Choroid plexus epithelial cell (primary cell): ENCODE data around the gene SGCD.

Source experiments
- DNase-seq: peaks from one replicate; pipeline ENCODE4 v3.0.0-alpha.2; 2010; ENCODE audit warnings: low read depth
- H3K4me3 ChIP-seq: 2 replicates; pipeline ENCODE4 v1.5.1; 2011; ENCODE audit warnings: low read depth, mild to moderate bottlenecking, control low read depth, low read length, moderate library complexity
- TF ChIP-seq, protein P1 (sequence below): conservative IDR thresholded peaks from 2 replicates; pipeline ENCODE4 v1.5.1; 2011; ENCODE audit warnings: low read depth, mild to moderate bottlenecking, control low read depth, inconsistent platforms, low read length, moderate library complexity

Gene SGCD

DNA sequence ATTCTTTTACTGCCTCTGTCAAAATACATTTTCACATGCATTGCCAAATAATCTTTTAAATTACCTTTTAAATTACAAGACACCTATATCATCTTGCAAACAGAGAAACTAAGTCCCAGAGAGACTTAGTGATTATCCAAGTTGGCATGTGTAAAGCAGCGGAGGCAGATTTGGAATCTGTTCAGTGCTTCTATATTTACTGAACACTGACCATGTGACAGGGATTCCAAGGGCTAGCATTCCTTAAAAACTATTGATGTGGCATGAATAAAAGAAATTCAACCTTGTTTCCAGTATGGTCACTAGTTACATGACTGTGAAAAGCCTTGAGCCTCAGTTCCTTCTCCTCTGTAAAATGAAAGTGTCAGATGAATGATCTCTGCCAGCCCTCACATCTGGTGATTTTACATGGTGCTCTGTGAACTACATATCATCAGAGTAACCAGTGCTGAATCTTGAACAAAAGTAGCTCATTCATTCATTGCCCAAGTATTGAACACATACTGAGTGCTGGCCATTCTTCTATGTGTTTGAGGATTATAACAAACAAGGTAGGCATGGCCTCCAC, 451.3 kb downstream of the SGCD start:
- no peak for DNase-seq
- TF ChIP-seq, protein P1, sequence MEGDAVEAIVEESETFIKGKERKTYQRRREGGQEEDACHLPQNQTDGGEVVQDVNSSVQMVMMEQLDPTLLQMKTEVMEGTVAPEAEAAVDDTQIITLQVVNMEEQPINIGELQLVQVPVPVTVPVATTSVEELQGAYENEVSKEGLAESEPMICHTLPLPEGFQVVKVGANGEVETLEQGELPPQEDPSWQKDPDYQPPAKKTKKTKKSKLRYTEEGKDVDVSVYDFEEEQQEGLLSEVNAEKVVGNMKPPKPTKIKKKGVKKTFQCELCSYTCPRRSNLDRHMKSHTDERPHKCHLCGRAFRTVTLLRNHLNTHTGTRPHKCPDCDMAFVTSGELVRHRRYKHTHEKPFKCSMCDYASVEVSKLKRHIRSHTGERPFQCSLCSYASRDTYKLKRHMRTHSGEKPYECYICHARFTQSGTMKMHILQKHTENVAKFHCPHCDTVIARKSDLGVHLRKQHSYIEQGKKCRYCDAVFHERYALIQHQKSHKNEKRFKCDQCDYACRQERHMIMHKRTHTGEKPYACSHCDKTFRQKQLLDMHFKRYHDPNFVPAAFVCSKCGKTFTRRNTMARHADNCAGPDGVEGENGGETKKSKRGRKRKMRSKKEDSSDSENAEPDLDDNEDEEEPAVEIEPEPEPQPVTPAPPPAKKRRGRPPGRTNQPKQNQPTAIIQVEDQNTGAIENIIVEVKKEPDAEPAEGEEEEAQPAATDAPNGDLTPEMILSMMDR: no peak
- no peak overlapping the region for H3K4me3 ChIP-seq

DNA sequence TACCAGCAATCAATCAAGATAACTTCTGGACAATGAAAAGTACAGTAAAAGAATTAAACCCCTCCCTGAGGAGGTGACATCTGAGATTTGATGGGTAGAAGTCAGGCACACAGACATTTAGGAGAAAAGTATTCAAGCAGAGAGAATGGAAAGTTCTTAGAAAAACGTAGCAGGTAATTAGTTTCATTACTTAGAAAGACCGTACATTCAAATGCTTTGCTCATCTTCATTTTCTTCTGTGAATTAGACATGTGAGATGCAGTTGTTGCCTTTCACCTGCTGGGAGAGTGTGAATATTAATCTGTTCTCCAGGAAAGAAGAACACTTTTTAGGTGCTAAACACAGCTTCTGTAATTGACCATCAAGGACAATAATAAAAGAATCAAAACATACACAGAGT, 451.8 kb downstream of the SGCD start:
- TF ChIP-seq, protein P1: no peak
- no peak for DNase-seq
- H3K4me3 ChIP-seq: no peak overlapping the region

DNA sequence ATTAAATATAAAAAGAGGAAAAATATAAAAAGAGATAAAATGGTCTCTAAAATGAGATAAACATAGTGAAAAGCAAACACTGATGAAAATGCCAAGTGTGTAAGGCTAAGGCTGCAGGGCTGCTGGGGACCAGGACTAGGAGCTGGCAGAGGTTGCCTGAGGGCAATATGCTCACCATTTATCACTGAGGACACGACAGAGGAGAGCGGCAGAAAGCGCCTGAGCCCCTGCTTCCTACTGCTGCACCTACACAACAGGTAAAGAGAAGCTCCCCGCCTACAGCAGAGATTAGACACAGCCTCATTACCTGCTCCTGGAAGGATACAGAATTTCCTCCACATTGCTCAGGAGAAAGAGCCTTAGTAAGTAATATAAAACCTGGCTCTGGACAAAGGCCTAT, 452.5 kb downstream of the SGCD start:
- TF ChIP-seq, protein P1: no peak
- DNase-seq: no peak
- no peak overlapping the region for H3K4me3 ChIP-seq

DNA sequence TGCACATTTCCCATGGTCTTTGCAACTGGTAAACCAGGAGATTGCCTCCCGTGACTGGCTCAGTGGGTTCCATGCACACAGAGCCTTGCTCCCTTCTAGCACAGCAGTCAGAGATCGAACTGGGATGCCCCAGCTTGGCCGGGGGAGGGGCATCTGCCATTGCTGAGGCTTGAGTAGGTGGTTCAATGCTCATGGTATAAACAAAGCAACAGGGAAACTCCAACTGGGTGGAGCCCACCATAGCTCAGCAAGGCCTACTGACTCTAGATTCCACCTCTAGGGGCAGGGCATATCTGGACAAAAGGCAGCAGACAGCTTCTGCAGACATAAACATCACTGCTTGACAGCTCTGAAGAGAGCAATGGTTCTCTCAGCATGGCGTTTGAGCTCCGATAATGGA, 456.1 kb downstream of the SGCD start:
- no peak for DNase-seq
- TF ChIP-seq, protein P1: no peak
- no peak overlapping the region for H3K4me3 ChIP-seq

DNA sequence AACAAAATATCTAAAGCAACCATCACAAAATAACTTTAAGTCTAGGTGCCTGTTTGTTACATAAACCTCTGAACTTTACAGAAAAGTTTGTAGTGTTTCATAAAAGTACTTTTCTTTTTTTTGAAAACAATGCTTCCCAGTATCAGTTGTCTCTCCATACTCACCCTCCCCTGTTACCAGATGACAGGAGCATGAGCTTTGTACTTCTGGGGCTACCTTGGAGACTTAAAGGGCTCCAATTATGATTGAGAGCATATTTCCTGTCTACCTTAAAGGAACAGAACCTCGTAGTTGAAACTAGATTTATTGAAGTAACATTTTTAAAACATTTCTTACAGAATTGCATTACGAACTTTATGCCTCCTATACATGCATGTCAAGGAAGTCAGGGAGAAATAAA, 467.7 kb downstream of the SGCD start:
- TF ChIP-seq, protein P1: no peak
- H3K4me3 ChIP-seq: no peak overlapping the region
- no peak for DNase-seq

DNA sequence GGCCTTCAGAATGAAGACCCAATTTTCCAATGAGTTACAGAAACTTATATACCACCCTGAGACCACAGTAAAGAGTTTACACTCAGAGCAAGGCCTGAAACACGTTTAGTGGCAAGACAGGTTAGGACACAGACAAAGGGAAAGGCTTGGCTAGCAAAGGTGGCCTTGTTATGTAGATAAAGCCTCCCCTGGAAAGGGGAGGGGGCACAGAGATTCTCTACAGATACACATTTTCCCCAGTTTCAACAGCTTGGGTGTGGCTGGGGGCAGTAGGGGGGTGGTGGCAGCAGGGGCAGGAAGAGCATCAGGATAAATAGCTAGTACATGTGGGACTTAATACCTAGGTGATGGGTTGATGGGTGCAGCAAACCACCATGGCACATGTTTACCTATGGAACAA, 471.2 kb downstream of the SGCD start:
- no peak for DNase-seq

DNA sequence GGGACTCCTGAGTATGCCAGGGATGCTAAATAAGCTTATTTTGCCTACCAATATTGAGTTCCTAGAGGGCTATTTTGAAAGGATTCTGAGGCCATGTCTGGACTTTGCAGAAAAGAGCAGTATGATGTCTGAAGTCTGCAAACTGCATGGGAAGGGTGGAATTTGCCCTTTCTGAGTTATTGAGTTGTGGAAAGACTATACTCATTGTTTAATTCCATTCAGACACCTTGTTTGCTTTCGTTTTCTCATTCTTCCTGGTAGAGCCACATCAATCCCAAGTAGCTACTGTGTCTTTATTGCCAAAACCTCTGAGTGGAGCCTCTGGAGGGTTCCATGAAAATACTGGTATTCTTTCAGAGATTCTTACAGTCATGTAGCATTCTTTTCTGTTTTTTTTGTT, 472.2 kb downstream of the SGCD start:
- TF ChIP-seq, protein P1: no peak
- DNase-seq: no peak

More for the DNA sequence above, 471.2 kb downstream of the SGCD start:
- TF ChIP-seq, protein P1: no peak
- H3K4me3 ChIP-seq: no peak overlapping the region

More for the DNA sequence above, 472.2 kb downstream of the SGCD start:
- H3K4me3 ChIP-seq: no peak overlapping the region
